SK-N-SH (cell line): Measurements from ENCODE around the gene HLA-DMA. TPM values are rescaled to one million over a fixed set of nuclear protein-coding genes. Genes with fewer than 3 reads are reported as not detected.
A peak's percentile ranks its signal among the peaks of the same experiment; 100 is the strongest.

Experiments used
- CTCF ChIA-PET: fragments of 300-600, 350-600 bp; formaldehyde crosslinking; extraction: SDS; loops from one replicate; lab custom pipeline; 2021; lab: Yijun Ruan, JAX
- POLR2A ChIA-PET: fragments of 350-600 bp; sonication (Branson Sonifier 250); formaldehyde crosslinking; extraction: SDS; loops from one replicate; lab custom pipeline; 2020; ENCODE audit warnings: antibody characterized with exemption, inconsistent platforms; lab: Yijun Ruan, JAX
- DNase-seq: peaks from one replicate; pipeline ENCODE4 v3.0.0; 2012
- H2AFZ ChIP-seq: fragments of 200-600 bp; sonication (generic); 2 replicates; pipeline ENCODE4 v1.8.1; 2016; ENCODE audit warnings: antibody characterized with exemption, mild to moderate bottlenecking, low read depth
- H3F3A ChIP-seq: fragments of 200-600 bp; sonication (generic); replicated peaks from 2 replicates; pipeline ENCODE3; 2016; ENCODE audit warnings: antibody characterized with exemption, mild to moderate bottlenecking; ENCODE audit not compliant: insufficient read depth
- H3K27ac ChIP-seq, 2 experiments: fragments of 200-500 bp in 1 of 2; fragments of 200-600 bp in 1 of 2; sonication (Bioruptor generic) in 1 of 2; sonication (generic), shearing (Covaris generic) in 1 of 2; 2 replicates each; pipeline versions ENCODE4 v1.5.1 to v1.6.1; 2014 to 2016; ENCODE audit warnings: low read depth in 2 of 2, inconsistent platforms in 1 of 2, low read length in 1 of 2, mild to moderate bottlenecking in 1 of 2, mixed read lengths in 1 of 2
- H3K27me3 ChIP-seq: fragments of 200-600 bp; sonication (generic), shearing (Covaris generic); 2 replicates; pipeline ENCODE4 v1.6.1; 2016; ENCODE audit warnings: mixed run types; ENCODE audit not compliant: insufficient read depth
- H3K36me3 ChIP-seq, 2 experiments: fragments of 200-500 bp in 1 of 2; fragments of 200-600 bp in 1 of 2; sonication (Bioruptor generic) in 1 of 2; sonication (generic) in 1 of 2; replicated peaks in 1 of 2; 2 replicates each; pipeline versions ENCODE3 to v1.5.1; 2014 to 2016; ENCODE audit warnings: low read length in 1 of 2, mild to moderate bottlenecking in 1 of 2; ENCODE audit not compliant: insufficient read depth in 2 of 2, control insufficient read depth in 1 of 2
- H3K4me1 ChIP-seq, 2 experiments: fragments of 200-500 bp in 1 of 2; fragments of 200-600 bp in 1 of 2; sonication (Bioruptor generic) in 1 of 2; sonication (generic), shearing (Covaris generic) in 1 of 2; 2 replicates each; pipeline versions ENCODE4 v1.5.1 to v1.6.1; 2014 to 2016; ENCODE audit warnings: low read depth in 1 of 2, low read length in 1 of 2, mixed run types in 1 of 2; ENCODE audit not compliant: insufficient read depth in 2 of 2, control insufficient read depth in 1 of 2
- H3K4me2 ChIP-seq: fragments of 200-600 bp; sonication (generic), shearing (Covaris generic); 2 replicates; pipeline ENCODE4 v1.6.1; 2017; ENCODE audit warnings: mixed run types
- H3K4me3 ChIP-seq, 2 experiments: fragments of 200-500 bp in 1 of 2; fragments of 200-600 bp in 1 of 2; sonication (Bioruptor generic) in 1 of 2; sonication (generic), shearing (Covaris generic) in 1 of 2; 2 replicates each; pipeline versions ENCODE4 v1.5.1 to v1.8.1; 2014 to 2016; ENCODE audit warnings: low read depth in 2 of 2, inconsistent platforms in 1 of 2, low read length in 1 of 2, mild to moderate bottlenecking in 1 of 2, mixed read lengths in 1 of 2, moderate library complexity in 1 of 2
- H3K79me2 ChIP-seq: fragments of 200-600 bp; sonication (generic); 2 replicates; pipeline ENCODE4 v1.8.1; 2017; ENCODE audit warnings: mild to moderate bottlenecking; ENCODE audit not compliant: insufficient read depth
- H3K9ac ChIP-seq: fragments of 200-600 bp; sonication (generic); 2 replicates; pipeline ENCODE4 v1.6.1; 2017; ENCODE audit warnings: mixed run types
- H3K9me2 ChIP-seq: fragments of 200-600 bp; sonication (generic); 2 replicates; pipeline ENCODE4 v1.6.1; 2017; ENCODE audit warnings: mixed run types
- H3K9me3 ChIP-seq: fragments of 200-600 bp; sonication (generic); 2 replicates; pipeline ENCODE4 v1.6.1; 2017; ENCODE audit warnings: mixed run types, mild to moderate bottlenecking, moderate library complexity
- H4K20me1 ChIP-seq: fragments of 200-600 bp; sonication (generic); 2 replicates; pipeline ENCODE4 v1.6.1; 2017; ENCODE audit warnings: mild to moderate bottlenecking, mixed run types; ENCODE audit not compliant: insufficient read depth
- CHD2 ChIP-seq: fragments of 150-350 bp; IDR thresholded peaks from 2 replicates; pipeline ENCODE4 v1.6.1; 2018; ENCODE audit warnings: low read length; ENCODE audit not compliant: partially characterized antibody
- CTCF ChIP-seq: fragments of 200-600 bp; sonication (generic); IDR thresholded peaks from 2 replicates; pipeline ENCODE4 v1.6.1; 2017; ENCODE audit warnings: antibody characterized with exemption, mild to moderate bottlenecking, moderate library complexity
- FOXJ3 ChIP-seq: sonication (generic); formaldehyde crosslinking; IDR thresholded peaks from 2 replicates; pipeline ENCODE4 v1.5.1; 2020; ENCODE audit warnings: mild to moderate bottlenecking, missing genetic modification reagents
- GABPA ChIP-seq: IDR thresholded peaks from 2 replicates; pipeline ENCODE4 v1.4.0; 2012; ENCODE audit warnings: low read depth, mild to moderate bottlenecking
- MEF2A ChIP-seq: IDR thresholded peaks from 2 replicates; pipeline ENCODE4 v1.4.0; 2012; ENCODE audit warnings: low read depth, borderline replicate concordance
- PBX3 ChIP-seq: IDR thresholded peaks from 2 replicates; pipeline ENCODE4; 2012
- RAD21 ChIP-seq: IDR thresholded peaks from 2 replicates; pipeline ENCODE4 v1.6.1; 2012; ENCODE audit warnings: mild to moderate bottlenecking, low read length
- RCOR1 ChIP-seq: fragments of 150-350 bp; IDR thresholded peaks from 2 replicates; pipeline ENCODE4 v1.6.1; 2017; ENCODE audit warnings: antibody characterized with exemption, low read length
- RFX5 ChIP-seq: IDR thresholded peaks from 2 replicates; pipeline ENCODE4 v1.6.1; 2012; ENCODE audit warnings: mild to moderate bottlenecking, improper control_type of control experiment, low read length
- SIN3A ChIP-seq: IDR thresholded peaks from 2 replicates; pipeline ENCODE4 v1.6.1; 2012; ENCODE audit warnings: low read depth, mild to moderate bottlenecking, low read length, moderate library complexity, borderline replicate concordance
- SMC3 ChIP-seq: IDR thresholded peaks from 2 replicates; pipeline ENCODE4 v1.6.1; 2012; ENCODE audit warnings: low read depth, low read length, improper control_type of control experiment
- TAF1 ChIP-seq: IDR thresholded peaks from 2 replicates; pipeline ENCODE4 v1.6.1; 2012; ENCODE audit warnings: low read depth, mild to moderate bottlenecking, low read length, moderate library complexity, borderline replicate concordance
- USF1 ChIP-seq: IDR thresholded peaks from 2 replicates; pipeline ENCODE4 v1.4.0; 2012; ENCODE audit warnings: low read depth, borderline replicate concordance
- ZBTB33 ChIP-seq: IDR thresholded peaks from 2 replicates; pipeline ENCODE4 v1.4.0; 2012; ENCODE audit warnings: low read depth, borderline replicate concordance
- WGBS: methylation state at CpG from one replicate; pipeline ENCODE4 v1.1.6; 2017; ENCODE audit warnings: low lambda C conversion rate; 5-methylcytosine and 5-hydroxymethylcytosine counted together
- polyA plus RNA-seq, 3 experiments: library from polyadenylated mRNA; depleted of rRNA; stranded (reverse); fragments of >200 nt; gene quantifications; 2 replicates each; pipeline ENCODE4 v1.2.3, GENCODE V29; 2012

The HLA-DMA gene
- polyA plus RNA-seq (2012; rRNA removed) = 1.2 and 1.5 TPM in 2 replicates
- 0.75 and 1.3 TPM in 2 replicates for polyA plus RNA-seq (2012; cell fraction: cytosol; rRNA removed)
- 6.5 and 7.7 TPM in 2 replicates for polyA plus RNA-seq (2012; cell fraction: nucleus; rRNA removed)

GRCh38 chr6:32952817-32953739, at the start of gene HLA-DMA:
Gene HLA-DMA (minus strand): TSS chr6:32953097. CDS start chr6:32953036, 61 bp downstream.
- H3K27me3 ChIP-seq = no peaks in the 10 kb centered on the region
- CTCF ChIA-PET = interaction anchor here (0.6 to 10.8 kb wide), 28 partner anchors 11 to 1314 kb away, joined by 3 to 187 read pairs (median 4); partner anchors contain the start of genes BRD2, HLA-DMB, PSMB9 and TAP1
- H3K4me2 ChIP-seq = peak within 1 kb of the TSS; percentile 51; the same call in 1 of the 2 replicates
- H3K27ac ChIP-seq = no peak within 1 kb of the TSS
- no peaks in the 10 kb centered on the region for H4K20me1 ChIP-seq
- H3K9ac ChIP-seq = no peak within 1 kb of the TSS
- peak; percentile 42 for DNase-seq
- H3K4me3 ChIP-seq = peak within 1 kb of the TSS in 1 of 2 experiments; percentile 27; a peak in 1 of 4 replicates
- H3K9me2 ChIP-seq = no peaks in the 10 kb centered on the region
- 52% methylated on average over 10 of the region's 10 CpGs for WGBS
- H3F3A ChIP-seq = no peaks in the 10 kb centered on the region
- no peaks in the 10 kb centered on the region for H3K79me2 ChIP-seq
- H3K36me3 ChIP-seq = no peaks in the 10 kb centered on the region
- H2AFZ ChIP-seq = peak within 1 kb of the TSS; percentile 44; the same call in 1 of the 2 replicates
- H3K4me1 ChIP-seq = peaks cover 0 to 6% of the 10 kb centered on the region in 2 experiments; a peak in 1 of 4 replicates
- H3K9me3 ChIP-seq = peaks cover 4% of the 10 kb centered on the region; the same call in 1 of the 2 replicates
- TF ChIP-seq RAD21 (peak; percentile 47), ZBTB33 (no peak), RCOR1 (no peak), GABPA (no peak), SIN3A (0 out of 2 replicates have a peak, but pooled peaks have one; percentile 27), PBX3 (0 out of 2 replicates have a peak, but pooled peaks have one; percentile 5), SMC3 (peak; percentile 49; the same call in 1 of the 2 replicates), MEF2A (no peak), FOXJ3 (CRISPR knock-in tag) (no peak), RFX5 (peak; percentile 99), TAF1 (no peak), CTCF (peak; percentile 77), USF1 (no peak), CHD2 (no peak)
- TF ChIP-seq, all 33 proteins: peak for 6
- POLR2A ChIA-PET = interaction anchor here (0.5 to 1.3 kb wide), 2 partner anchors 19 to 31 kb away, joined by 3 to 7 read pairs; no protein-coding TSS in a partner anchor
